ENCODE results near the gene SOX6. TPM values are rescaled to one million over a fixed set of nuclear protein-coding genes. Genes with fewer than 3 reads are reported as not detected.

Gene SOX6
- total RNA-seq, 2 experiments from 2014 or later, result 0.36 TPM; not detected in 1

- CTCF ChIA-PET, result no interaction called here
- DNase-seq (no peak), ATAC-seq (no peak)
- POLR2A ChIA-PET, result no interaction called here
- no peaks in the 10 kb centered on the region for H3K36me3 Mint-ChIP-seq (ENCODE audit: low read depth)
- no peak for TF ChIP-seq CTCF (IDR thresholded peaks at IDR 0.05)
- no peaks in the 10 kb centered on the region for H3K27me3 Mint-ChIP-seq
- H3K4me3 Mint-ChIP-seq, result no peak overlapping the region
- H3K4me1 Mint-ChIP-seq (ENCODE audit: low read depth), result no peaks in the 10 kb centered on the region
- H3K9me3 Mint-ChIP-seq, result no peaks in the 10 kb centered on the region
- intact Hi-C loops (cut with micrococcal nuclease), result no loop called here
- H3K27ac Mint-ChIP-seq, result no peak overlapping the region
Measured at GRCh38 chr11:16011396-16011795, 344.9 kb downstream of the SOX6 start.

- DNase-seq (no peak), ATAC-seq (no peak)
- intact Hi-C loops (cut with micrococcal nuclease), result no loop called here
- no peaks in the 10 kb centered on the region for H3K9me3 Mint-ChIP-seq
- TF ChIP-seq CTCF (IDR thresholded peaks at IDR 0.05), result no peak
- no peaks in the 10 kb centered on the region for H3K36me3 Mint-ChIP-seq (ENCODE audit: low read depth)
- peaks cover 2% of the 10 kb centered on the region for H3K27me3 Mint-ChIP-seq
- no peak overlapping the region for H3K4me3 Mint-ChIP-seq
- CTCF ChIA-PET, result no interaction called here
- H3K27ac Mint-ChIP-seq, result no peak overlapping the region
- H3K4me1 Mint-ChIP-seq (ENCODE audit: low read depth), result no peaks in the 10 kb centered on the region
- POLR2A ChIA-PET, result no interaction called here
Measured at GRCh38 chr11:16009021-16009420, 347.3 kb downstream of the SOX6 start.

- intact Hi-C loops (cut with micrococcal nuclease), result no loop called here
- Mint-ChIP-seq H3K4me1 (ENCODE audit: low read depth) (no peaks in the 10 kb centered on the region), H3K36me3 (ENCODE audit: low read depth) (no peaks in the 10 kb centered on the region), H3K27ac (no peak overlapping the region), H3K27me3 (peaks cover 2% of the 10 kb centered on the region), H3K9me3 (no peaks in the 10 kb centered on the region), H3K4me3 (no peak overlapping the region)
- no peak for TF ChIP-seq CTCF (IDR thresholded peaks at IDR 0.05)
- DNase-seq (no peak), ATAC-seq (no peak)
- ChIA-PET CTCF (no interaction called here), POLR2A (no interaction called here)
Measured at GRCh38 chr11:16007514-16007913, 348.8 kb downstream of the SOX6 start.

- TF ChIP-seq CTCF (IDR thresholded peaks at IDR 0.05), result no peak
- Mint-ChIP-seq H3K9me3 (no peaks in the 10 kb centered on the region), H3K27me3 (peaks cover 2% of the 10 kb centered on the region), H3K27ac (no peak overlapping the region), H3K36me3 (ENCODE audit: low read depth) (no peaks in the 10 kb centered on the region), H3K4me3 (no peak overlapping the region), H3K4me1 (ENCODE audit: low read depth) (no peaks in the 10 kb centered on the region)
- DNase-seq (no peak), ATAC-seq (no peak)
- ChIA-PET CTCF (interaction anchor here (1.4 kb wide), 1 partner anchor 22 kb away, joined by 3 read pairs; no protein-coding TSS in a partner anchor), POLR2A (no interaction called here)
- intact Hi-C loops (cut with micrococcal nuclease), result no loop called here
Measured at GRCh38 chr11:16002942-16003341, 353.4 kb downstream of the SOX6 start.

GRCh38 chr11:16001899-16002426 is 354.4 kb downstream of the SOX6 start:
- ChIA-PET CTCF (interaction anchor here (1.4 kb wide), 1 partner anchor 21 kb away, joined by 3 read pairs; no protein-coding TSS in a partner anchor), POLR2A (no interaction called here)
- H3K27me3 Mint-ChIP-seq, result peaks cover 2% of the 10 kb centered on the region
- H3K27ac Mint-ChIP-seq, result no peak overlapping the region
- H3K4me1 Mint-ChIP-seq (ENCODE audit: low read depth), result no peaks in the 10 kb centered on the region
- no peak for TF ChIP-seq CTCF (IDR thresholded peaks at IDR 0.05)
- intact Hi-C loops (cut with micrococcal nuclease), result no loop called here
- no peaks in the 10 kb centered on the region for H3K36me3 Mint-ChIP-seq (ENCODE audit: low read depth)
- ATAC-seq (no peak), DNase-seq (no peak)
- H3K9me3 Mint-ChIP-seq, result no peaks in the 10 kb centered on the region
- no peak overlapping the region for H3K4me3 Mint-ChIP-seq
